C4-2B (cell line): ENCODE data around the gene SLC6A13.

Experiments
- CTCF ChIP-seq: fragments of 450-650 bp; conservative IDR thresholded peaks from 2 replicates; pipeline ENCODE4 v1.5.1; 2017; ENCODE audit warnings: mild to moderate bottlenecking
- ZFX ChIP-seq: fragments of 450-650 bp; IDR thresholded peaks from 2 replicates; pipeline ENCODE4 v1.6.1; 2017

- TF ChIP-seq CTCF (no peak), ZFX (no peak)
Measured at GRCh38 chr12:177336-177979, 85.2 kb downstream of the SLC6A13 start.
